Parathyroid adenoma (tissue), 2 donors: ENCODE measurements around the gene KAZN.

ENCODE experiments used
- H2AFZ ChIP-seq: fragments of 300-600 bp; sonication (generic); one replicate; pipeline ENCODE4 v1.7.0; 2017; ENCODE audit warnings: antibody characterized with exemption, mild to moderate bottlenecking
- H3K27ac ChIP-seq: fragments of 300-600 bp; sonication (generic); one replicate; pipeline ENCODE4 v1.7.0; 2017
- H3K27me3 ChIP-seq: fragments of 300-600 bp; sonication (generic); one replicate; pipeline ENCODE4 v1.7.0; 2017; ENCODE audit warnings: low read length; ENCODE audit not compliant: control insufficient read depth, insufficient read depth
- H3K36me3 ChIP-seq: fragments of 300-600 bp; sonication (generic); one replicate; pipeline ENCODE4 v1.7.0; 2017; ENCODE audit warnings: low read length; ENCODE audit not compliant: control insufficient read depth, insufficient read depth
- H3K4me1 ChIP-seq: fragments of 300-600 bp; sonication (generic); one replicate; pipeline ENCODE4 v1.7.0; 2017; ENCODE audit warnings: control low read depth
- H3K4me2 ChIP-seq: fragments of 300-600 bp; sonication (generic); one replicate; pipeline ENCODE4 v1.7.0; 2017; ENCODE audit warnings: low read length
- H3K4me3 ChIP-seq: fragments of 300-600 bp; sonication (generic); one replicate; pipeline ENCODE4 v1.7.0; 2017; ENCODE audit warnings: low read depth, low read length
- H3K79me2 ChIP-seq: fragments of 300-600 bp; sonication (generic); one replicate; pipeline ENCODE4 v1.7.0; 2017; ENCODE audit warnings: control low read depth
- H3K9ac ChIP-seq: fragments of 300-600 bp; sonication (generic); one replicate; pipeline ENCODE4 v1.7.0; 2017; ENCODE audit warnings: mild to moderate bottlenecking
- H3K9me3 ChIP-seq: fragments of 300-600 bp; sonication (generic); one replicate; pipeline ENCODE4 v1.7.0; 2017; ENCODE audit warnings: low read length; ENCODE audit not compliant: control insufficient read depth
- TF ChIP-seq, protein P1 (sequence below): fragments of 300-600 bp; sonication (generic); IDR thresholded peaks from one replicate; pipeline ENCODE4 v1.7.0; 2017; ENCODE audit warnings: antibody characterized with exemption, mild to moderate bottlenecking
- donor health status: primary hyperparathyroidism.

The KAZN gene

DNA sequence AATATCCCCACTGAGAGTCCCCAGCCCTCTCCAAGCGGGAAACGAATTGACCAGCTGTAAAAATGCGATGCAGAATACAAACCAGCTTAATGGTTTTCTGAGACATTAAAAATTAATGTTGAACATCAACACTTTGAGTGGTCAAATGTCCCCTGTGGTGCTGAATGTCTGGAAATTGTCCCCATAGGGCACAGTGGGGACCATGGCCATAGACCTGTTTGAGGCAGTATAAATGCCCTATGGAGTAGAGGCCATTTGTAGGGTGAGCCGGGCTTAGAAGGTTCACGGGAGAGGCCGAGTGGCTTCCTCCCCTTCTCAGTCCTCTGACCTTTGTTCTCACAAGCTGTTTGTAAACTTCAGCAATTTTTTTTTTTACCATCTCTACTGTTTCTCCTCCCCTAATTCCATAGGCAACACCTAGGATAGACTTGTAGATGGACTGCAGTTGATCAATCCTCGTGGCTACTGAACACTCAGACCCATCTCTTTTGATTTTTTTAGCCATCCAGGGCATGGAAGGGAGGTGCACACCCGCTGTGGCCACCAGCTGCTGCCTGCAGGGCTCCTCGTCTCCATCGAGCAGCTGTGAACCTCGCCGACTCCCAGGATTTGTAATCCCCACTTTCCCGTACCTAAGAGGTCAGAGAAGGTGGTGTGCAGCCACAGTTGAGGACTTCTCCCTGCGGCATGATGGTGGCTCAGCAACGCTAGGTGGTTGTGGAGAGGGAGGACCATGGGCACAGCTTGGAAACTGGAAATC, 41.0 kb downstream of the KAZN start:
- no peak overlapping the region for H3K4me2 ChIP-seq
- no peaks in the 10 kb centered on the region for H3K4me1 ChIP-seq
- no peak overlapping the region for H2AFZ ChIP-seq
- H3K27ac ChIP-seq, result no peak overlapping the region
- TF ChIP-seq, protein P1, sequence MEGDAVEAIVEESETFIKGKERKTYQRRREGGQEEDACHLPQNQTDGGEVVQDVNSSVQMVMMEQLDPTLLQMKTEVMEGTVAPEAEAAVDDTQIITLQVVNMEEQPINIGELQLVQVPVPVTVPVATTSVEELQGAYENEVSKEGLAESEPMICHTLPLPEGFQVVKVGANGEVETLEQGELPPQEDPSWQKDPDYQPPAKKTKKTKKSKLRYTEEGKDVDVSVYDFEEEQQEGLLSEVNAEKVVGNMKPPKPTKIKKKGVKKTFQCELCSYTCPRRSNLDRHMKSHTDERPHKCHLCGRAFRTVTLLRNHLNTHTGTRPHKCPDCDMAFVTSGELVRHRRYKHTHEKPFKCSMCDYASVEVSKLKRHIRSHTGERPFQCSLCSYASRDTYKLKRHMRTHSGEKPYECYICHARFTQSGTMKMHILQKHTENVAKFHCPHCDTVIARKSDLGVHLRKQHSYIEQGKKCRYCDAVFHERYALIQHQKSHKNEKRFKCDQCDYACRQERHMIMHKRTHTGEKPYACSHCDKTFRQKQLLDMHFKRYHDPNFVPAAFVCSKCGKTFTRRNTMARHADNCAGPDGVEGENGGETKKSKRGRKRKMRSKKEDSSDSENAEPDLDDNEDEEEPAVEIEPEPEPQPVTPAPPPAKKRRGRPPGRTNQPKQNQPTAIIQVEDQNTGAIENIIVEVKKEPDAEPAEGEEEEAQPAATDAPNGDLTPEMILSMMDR, result no peak
- no peaks in the 10 kb centered on the region for H3K79me2 ChIP-seq
- H3K9me3 ChIP-seq, result no peaks in the 10 kb centered on the region
- no peaks in the 10 kb centered on the region for H3K27me3 ChIP-seq
- no peak overlapping the region for H3K9ac ChIP-seq
- H3K36me3 ChIP-seq, result no peaks in the 10 kb centered on the region
- H3K4me3 ChIP-seq, result no peak overlapping the region

DNA sequence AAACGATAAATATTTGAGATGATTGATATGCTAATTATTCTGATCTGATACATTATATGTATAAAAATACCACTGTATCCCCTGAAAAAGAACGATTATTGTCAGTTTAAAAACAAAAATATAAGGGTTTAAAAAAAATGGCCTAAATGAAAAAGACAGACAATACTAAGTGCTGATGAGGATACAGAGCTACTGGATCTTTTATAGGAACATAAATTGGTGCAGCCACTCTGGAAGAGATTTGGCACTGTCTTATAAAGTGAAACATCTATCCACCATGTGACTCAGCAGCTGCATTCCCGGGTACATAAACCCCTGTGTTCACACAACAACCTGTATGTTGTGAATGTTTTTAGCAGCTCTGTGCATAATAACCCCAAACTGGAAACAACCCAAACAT, 44.2 kb downstream of the KAZN start:
- Histone ChIP-seq H3K9me3 (no peaks in the 10 kb centered on the region), H3K27me3 (no peaks in the 10 kb centered on the region), H3K27ac (no peak overlapping the region), H3K9ac (no peak overlapping the region), H3K4me2 (no peak overlapping the region), H3K4me1 (no peaks in the 10 kb centered on the region), H2AFZ (no peak overlapping the region), H3K4me3 (no peak overlapping the region), H3K79me2 (no peaks in the 10 kb centered on the region), H3K36me3 (no peaks in the 10 kb centered on the region)
- TF ChIP-seq, protein P1, result no peak

DNA sequence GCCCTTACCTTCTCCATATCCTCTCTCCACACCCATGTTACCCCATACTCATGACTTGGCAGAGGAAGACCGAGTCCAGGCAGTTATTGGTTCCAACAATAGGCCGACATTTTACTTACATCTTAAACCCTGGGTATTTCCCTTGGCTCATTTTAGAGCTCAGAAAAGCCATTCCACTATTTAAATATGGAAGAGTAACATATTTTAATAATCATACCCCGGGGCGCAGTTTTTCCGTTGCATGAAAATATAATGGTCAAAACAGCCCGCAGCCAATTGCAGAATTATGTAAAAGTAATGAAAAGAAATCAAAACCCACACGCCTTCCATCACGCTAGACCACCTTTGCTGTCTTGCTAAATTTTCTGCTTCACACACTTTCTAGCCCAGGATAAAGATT, 48.5 kb downstream of the KAZN start:
- Histone ChIP-seq H3K27ac (no peak overlapping the region), H3K9me3 (no peaks in the 10 kb centered on the region), H3K4me2 (no peak overlapping the region), H3K4me3 (no peak overlapping the region), H3K36me3 (no peaks in the 10 kb centered on the region), H2AFZ (no peak overlapping the region), H3K79me2 (no peaks in the 10 kb centered on the region), H3K4me1 (no peaks in the 10 kb centered on the region), H3K9ac (no peak overlapping the region), H3K27me3 (no peaks in the 10 kb centered on the region)
- TF ChIP-seq, protein P1, result no peak

DNA sequence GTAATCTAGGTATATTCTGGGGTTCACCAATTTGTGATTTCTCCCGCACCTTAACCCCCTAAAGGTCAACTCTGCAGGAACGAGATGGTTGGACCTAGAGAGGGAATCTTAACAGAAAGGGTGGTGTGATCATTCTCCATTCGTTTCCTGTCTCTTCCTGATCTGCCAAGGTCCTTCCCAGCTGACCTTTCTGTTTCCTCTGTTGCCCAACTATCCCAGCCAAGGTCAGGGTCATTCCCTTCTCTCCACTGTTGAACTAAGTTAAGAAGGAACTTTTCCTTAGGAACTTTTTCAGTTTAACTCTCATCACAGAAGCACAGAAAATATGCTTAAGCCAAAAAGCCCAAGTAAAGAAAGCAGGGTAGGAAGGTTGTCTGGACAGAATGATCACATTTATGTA, 49.3 kb downstream of the KAZN start:
- Histone ChIP-seq H2AFZ (no peak overlapping the region), H3K4me2 (no peak overlapping the region), H3K27ac (no peak overlapping the region), H3K9ac (no peak overlapping the region), H3K4me3 (no peak overlapping the region), H3K9me3 (no peaks in the 10 kb centered on the region), H3K4me1 (no peaks in the 10 kb centered on the region), H3K79me2 (no peaks in the 10 kb centered on the region), H3K27me3 (no peaks in the 10 kb centered on the region), H3K36me3 (no peaks in the 10 kb centered on the region)
- TF ChIP-seq, protein P1, result no peak

DNA sequence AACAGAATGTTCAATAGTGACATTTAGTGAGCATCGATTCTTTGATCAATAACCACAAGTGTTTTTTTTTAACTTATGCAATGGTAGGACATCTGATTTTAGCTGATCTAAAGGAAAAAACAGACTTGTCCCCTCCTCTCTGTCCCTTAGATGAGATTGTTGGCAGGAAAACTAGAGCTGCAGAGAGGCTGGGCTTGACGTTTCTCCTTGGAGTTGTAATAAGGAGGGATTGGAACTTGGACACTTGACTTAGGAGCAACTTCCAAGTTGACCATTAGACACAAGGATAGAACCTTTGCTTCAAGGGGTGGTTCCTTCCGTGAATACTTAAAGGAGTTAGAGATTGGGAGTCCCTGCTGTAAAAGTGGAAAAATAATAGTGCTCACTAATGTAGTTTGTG, 49.9 kb downstream of the KAZN start:
- Histone ChIP-seq H3K4me3 (no peak overlapping the region), H3K27ac (no peak overlapping the region), H3K4me1 (no peaks in the 10 kb centered on the region), H3K9ac (no peak overlapping the region), H3K4me2 (no peak overlapping the region), H3K79me2 (no peaks in the 10 kb centered on the region), H2AFZ (no peak overlapping the region), H3K9me3 (no peaks in the 10 kb centered on the region), H3K27me3 (no peaks in the 10 kb centered on the region), H3K36me3 (no peaks in the 10 kb centered on the region)
- TF ChIP-seq, protein P1, result no peak
